GM18519 (cell line): ENCODE data around the gene KLHDC7B.

Experiments
- ATAC-seq: cut with Tn5 transposase; IDR thresholded peaks from one replicate; pipeline ENCODE4 v1.9.1; 2021; ENCODE audit warnings: mild to moderate bottlenecking, moderate library complexity; ENCODE audit not compliant: unreplicated experiment, low FRiP score

Gene KLHDC7B

DNA sequence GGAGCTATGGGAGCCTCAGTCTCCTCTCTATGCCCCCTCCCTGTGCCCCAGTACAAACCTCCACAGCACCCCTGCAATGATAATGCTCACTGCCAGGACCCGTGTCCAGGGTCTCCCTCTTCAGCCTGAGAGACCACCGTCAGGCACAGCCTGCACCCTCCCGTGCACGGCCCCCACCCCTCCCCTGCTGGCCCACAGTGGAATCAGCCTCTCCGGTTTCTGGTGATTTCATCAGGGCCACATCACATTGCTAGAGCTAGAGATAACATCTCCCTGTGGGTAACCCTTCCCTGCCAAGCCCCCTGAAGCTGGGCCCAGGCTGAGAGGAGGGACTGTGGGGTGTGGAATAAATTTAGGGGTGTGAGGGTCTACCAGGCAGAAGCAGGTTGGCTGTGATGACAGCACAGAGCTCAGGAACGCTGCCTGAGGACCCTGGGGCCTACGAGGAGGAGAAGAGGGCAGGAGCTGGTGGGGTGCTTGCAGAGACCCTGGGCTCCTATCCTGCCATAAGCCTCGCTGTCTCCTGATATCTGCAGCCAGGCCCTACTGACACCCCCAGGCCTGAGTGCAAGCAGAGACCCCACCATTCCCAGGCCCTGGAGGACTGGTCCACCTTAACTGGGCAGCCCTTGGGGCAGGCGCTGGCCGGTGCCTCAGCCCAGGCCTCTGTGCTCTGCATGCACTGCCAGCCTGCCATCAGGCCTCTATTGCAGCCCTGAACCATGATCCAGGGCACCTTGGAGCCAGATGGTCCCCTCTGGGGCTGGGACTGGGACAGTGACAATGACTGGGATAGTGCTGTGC, at the start of gene KLHDC7B:
Gene KLHDC7B (plus strand): TSS at position 378 of the 804 bp plus-strand sequence. CDS start 345 bp downstream, at position 723.
- no peak for ATAC-seq

DNA sequence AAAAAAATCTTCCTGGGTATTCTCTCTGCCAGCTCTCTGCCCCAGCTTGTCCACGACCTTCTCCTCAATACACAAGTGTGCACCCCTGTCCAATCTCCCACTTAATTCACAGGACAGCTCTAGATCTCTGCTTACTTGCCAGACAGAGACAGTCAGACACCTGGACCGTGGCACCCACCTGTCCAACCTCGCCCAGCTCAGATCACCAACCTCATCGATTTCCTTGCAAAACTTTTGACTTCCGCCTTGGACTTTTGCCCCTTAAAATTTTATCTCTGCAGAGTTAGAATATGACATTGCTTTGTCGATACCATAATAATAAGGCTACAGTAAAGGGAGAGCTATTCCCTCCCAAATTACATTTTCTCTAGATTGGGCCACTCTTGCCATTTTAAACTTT, 48.6 kb upstream of the KLHDC7B start:
- no peak for ATAC-seq

DNA sequence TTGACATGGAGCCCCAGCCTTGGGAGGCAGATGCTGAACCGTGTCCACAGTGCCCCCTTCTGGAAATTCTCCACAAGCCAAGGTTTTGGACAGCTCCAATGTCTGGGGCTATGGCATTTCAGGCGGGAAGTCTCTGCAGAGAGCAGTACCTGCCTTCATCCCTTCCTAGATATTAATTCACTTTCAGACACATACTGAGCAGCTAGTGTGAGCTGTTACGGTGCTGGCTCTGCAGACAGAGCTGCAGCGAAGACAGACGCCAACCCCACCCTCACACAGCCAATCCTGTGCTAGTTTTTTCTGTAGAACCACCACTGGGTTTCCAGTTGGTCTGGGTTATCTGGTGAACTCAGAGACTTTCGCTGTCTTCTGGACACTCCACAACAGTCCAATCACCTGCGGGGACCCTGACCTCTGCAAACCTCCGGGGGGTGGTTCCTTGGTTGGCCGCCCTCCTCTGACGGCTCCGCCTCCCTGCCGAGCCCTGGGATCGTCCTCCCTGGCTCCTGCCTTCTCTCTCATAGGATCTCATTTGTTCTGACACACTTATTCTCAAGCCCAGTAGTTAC, 47.3 kb upstream of the KLHDC7B start:
- ATAC-seq, result no peak

DNA sequence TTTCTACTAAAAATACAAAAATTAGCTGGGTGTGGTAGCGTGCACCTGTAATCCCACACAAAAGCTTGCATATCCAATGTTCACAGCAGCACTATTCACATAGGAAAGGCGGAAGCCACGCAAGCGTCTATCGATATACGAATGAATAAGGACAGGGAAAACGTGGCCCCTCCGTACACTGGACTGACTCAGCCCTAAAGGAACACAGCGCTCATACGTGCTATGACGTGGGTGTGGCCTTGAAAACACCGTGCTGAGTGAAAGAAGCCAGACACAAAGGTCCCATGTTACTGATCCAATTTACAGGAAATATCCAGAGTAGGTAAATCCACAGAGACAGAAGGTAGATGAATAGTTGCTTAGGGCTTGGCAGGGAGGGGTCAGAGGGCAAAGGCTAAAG, 45.2 kb upstream of the KLHDC7B start:
- no peak for ATAC-seq

DNA sequence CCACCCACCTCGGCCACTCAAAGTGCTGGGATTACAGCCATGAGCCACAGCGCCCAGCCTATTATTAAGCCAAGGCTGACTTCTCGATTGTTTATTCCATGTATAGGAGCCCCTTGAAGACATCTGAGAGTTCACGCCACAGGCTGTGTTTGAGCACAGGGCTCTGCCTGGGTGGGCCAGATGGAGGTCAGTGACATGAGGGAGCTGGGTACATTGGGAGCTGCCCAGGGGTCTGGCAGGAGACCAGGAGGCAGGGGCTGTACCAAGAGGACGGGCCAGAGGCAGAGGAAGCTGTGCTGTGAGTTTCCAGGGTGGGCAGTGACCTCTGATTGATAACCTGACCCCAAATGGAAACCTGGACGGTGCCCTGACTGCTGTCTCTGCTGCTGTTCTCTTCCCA, 43.6 kb upstream of the KLHDC7B start:
- ATAC-seq, result no peak

DNA sequence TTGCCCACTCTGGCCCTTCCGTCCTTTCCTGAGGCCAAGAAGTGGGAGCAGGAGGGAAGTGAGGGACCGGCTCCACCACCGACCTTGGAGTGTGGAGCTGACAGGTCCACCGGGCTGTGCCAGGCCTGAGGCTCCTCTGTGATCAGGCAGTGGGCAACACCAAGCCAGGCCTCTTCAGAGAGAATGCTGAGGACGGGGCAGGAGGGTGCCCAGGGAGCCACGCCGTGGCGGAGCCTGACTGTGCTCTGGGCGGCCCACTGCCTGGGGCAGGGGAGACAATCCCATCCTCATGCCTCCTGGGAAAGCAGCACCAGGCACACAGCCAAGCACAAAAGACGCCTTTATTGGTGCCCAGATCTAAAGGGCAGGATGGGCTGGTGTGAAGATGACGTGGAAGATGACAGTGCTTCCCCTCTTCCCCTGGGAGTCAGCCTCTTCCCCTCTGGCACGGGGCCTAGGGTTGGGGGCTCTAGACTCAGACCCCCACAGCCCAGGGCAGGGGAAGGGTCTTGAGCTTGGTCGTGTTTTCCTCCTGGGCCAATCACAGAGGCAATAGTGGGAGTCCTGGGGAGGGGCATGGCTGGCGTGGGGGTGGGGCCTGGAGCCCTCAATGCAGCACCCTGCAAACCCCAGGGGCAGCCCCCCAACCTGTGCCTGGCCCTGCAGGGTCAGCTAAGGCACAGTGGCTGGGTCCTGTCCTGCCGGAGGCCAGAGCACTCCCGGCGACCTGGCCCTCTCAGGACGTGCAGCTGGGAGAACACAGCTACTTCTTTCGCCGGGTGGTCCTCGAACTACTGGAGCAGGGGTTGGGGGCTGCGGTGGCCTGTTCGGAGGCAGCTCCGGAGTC, 42.8 kb upstream of the KLHDC7B start:
- ATAC-seq, result no peak

DNA sequence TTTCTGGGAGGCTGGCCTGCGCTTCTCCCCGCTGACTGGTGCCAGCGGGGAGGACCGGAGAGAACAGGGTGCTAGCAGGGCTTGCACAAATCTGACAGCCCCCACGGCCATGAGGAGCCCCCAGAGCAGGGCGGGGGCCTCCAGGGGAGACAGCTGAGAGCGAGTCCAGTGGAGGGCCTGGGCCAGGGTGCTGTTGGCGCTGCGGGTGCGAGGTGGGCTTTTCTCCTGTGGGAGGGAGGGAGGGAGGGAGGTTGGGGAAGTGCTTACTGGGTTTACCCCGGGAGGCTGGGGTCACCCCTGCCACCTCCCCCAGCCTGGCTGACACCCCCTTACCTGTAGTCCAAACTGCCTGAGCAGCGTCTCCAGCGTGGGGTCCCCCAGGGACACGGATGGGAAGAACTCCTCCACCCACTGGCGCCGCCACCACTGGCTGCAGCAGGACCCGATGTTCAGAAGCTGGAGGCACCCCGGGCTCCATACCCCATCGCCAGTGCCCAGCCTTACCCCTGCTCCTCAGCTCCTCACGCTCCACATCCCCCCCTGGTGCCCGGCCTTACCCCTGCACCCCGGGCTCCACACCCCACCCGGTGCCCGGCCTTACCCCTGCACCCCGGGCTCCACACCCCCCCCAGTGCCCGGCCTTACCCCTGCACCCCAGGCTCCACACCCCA, 42.1 kb upstream of the KLHDC7B start:
- no peak for ATAC-seq

DNA sequence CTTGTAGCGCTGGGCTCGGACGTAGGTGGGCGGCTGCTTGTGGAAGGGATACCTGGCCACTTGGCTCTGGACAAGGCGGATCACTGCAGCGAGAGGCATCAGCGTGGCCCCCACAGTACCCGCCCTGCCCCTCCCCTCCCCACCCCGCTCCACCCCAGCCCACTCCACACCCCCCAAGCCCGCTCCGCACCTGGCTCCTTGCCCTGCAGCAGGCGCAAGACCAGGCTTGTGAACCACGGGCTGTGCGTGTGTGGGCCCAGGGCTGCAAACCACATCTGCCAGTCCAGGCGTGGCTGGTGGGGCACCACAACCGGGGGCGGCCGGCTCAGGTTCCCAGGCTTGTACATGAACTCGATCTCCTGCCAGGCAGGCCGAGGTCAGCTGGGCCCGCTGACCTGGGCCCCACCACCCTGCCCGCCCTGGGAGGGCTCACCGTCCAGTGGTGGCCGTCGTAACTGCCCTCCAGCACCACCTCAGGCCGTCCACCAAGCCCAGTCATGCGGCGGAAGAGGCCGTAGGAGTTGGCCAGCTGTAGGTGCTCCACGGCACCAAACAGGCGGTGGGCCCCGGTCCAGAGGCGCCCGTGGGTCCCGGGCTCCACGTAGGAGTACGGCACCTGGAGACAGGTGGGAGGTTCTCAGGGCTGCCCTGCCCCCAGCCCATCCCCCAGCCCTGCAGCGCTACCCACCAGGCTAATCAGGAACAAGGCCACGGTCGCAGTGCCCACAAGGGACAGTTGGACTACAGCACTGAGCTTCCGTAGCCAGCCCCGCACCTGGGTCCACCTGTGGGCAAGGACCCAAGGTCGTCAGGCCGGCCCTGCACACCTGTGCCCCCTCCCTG, 41.1 kb upstream of the KLHDC7B start:
- no peak for ATAC-seq

DNA sequence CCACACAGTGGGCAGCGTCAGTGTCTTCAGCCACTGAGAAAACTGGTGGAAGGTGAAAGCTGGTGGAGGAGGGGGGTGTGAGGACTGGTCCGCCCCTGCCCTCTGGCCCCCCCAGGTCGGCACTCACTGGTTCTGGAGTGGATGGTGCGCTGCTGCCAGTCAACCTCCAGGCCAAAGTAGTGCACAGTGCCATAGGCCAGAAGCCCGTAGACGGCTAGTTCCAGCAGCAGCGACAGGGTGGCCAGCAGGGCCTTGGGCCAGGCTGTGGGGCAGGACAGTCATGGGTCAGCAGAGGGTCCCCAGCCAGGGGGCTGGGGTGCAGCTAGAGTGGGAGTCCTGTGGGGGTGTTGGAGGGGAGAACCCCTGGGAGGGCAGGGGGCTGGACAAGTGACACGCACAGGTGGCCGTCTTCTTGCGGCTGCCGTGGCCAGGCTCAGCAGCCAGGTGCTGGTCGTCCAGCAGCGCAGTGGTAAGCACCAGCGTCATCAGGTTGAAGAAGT, 40.4 kb upstream of the KLHDC7B start:
- no peak for ATAC-seq

DNA sequence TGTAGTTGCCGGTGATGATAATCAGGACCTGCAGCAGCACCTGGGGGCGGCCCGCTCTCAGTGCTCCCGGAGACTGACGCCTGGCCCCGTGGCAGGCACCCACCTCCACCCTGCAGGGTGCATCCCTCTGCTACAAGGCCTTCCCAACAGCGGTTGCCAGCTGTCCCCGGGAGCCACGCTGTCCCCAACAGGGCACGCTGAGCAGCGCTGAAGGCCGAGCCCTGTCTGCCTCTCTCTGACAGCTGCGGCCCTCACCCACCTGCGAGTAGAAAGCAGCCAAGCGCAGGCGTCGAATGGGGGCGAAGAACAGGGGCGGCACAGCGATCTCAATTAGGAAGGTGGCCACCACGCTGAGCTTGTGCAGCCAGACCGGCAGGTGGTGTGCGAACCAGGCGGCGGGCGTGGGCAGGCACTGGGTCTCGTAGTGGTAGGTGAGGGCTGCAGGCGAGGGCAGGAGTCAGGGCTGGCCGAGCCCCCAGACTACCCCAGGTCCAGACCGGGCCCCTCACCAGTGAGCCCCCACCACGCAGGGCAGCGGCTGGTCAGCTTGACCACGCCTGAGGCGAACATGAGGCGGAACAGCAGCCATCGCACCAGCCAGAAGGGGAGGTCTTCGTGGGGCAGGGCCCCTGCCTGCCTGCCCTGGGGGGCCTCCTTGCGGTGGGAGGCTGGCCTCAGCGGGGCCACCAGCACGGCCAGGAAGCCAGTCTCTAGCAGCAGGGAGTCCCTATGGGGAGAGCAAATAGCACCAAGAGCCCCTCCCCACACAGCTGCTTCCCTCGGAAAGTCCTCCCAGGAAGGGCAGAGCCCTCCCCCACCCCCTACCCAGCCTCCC, 39.7 kb upstream of the KLHDC7B start:
- no peak for ATAC-seq

DNA sequence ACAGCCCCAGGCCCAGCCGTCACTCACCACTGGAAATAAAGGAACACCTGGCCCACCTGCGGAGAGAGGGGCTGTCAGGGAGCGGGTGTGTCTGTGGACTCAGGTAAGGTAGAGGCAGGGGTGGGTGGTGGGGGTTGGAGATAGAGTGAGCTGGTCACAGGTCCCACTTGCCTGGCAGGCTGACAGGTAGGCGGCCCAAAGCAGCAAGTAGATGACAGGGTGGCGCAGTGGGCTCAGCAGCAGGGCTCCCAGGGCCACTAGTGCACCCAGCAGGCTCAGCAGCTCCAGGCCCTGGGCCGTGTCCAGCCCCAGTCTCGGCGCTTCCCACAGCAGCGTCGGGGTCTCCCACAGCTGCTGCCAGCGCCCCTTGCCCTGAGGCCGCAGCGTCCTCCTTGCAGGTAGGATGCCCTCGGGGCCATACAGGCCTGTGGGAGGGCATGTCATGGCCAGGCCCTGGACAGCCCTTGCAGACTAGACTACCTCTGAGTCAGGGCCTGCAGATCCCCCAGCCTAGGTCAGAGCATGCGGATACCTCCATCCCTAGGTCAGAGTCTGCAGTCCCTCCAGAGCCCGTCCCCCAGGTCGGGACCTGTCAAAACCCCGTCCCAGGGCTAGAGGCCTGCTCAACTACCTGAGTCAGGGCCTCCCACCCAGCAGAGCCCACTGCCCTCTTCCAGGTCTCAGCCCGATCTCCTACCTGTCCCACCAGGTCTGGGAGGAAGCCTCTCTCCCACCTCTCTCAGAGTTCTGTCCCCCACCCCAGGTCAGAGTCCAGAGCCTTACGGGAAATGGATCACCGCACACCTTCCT, 38.9 kb upstream of the KLHDC7B start:
- ATAC-seq, result no peak

DNA sequence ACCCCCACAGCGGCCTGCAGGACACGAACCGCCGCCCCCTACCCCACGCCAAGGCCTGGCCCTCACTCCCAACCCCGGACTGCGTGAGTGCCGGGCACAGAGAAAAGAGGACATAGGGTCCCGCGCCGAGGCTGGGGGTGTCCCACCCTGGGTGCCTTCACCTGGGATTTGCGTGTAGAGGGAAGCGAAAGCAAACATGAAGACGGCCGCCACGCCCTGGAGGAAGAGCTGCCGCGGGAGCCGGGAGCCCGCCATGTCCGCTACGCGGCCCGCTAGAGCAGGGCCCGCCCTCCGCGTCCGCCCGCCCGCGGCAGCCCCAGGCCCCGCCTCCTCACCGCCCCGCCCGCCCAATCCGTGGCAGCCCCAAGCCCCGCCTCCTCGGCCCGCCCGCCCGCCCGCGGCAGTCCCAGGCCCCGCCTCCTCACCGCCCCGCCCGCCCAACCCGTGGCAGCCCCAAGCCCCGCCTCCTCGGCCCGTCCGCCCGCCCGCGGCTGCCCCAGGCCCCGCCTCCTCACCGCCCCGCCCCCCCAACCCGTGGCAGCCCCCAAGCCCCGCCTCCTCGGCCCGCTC, 38.2 kb upstream of the KLHDC7B start, which contains the start of gene LMF2:
Gene LMF2 (minus strand): TSS at position 282 of the 570 bp plus-strand sequence. CDS start 27 bp downstream, at position 255.
- ATAC-seq, result no peak

DNA sequence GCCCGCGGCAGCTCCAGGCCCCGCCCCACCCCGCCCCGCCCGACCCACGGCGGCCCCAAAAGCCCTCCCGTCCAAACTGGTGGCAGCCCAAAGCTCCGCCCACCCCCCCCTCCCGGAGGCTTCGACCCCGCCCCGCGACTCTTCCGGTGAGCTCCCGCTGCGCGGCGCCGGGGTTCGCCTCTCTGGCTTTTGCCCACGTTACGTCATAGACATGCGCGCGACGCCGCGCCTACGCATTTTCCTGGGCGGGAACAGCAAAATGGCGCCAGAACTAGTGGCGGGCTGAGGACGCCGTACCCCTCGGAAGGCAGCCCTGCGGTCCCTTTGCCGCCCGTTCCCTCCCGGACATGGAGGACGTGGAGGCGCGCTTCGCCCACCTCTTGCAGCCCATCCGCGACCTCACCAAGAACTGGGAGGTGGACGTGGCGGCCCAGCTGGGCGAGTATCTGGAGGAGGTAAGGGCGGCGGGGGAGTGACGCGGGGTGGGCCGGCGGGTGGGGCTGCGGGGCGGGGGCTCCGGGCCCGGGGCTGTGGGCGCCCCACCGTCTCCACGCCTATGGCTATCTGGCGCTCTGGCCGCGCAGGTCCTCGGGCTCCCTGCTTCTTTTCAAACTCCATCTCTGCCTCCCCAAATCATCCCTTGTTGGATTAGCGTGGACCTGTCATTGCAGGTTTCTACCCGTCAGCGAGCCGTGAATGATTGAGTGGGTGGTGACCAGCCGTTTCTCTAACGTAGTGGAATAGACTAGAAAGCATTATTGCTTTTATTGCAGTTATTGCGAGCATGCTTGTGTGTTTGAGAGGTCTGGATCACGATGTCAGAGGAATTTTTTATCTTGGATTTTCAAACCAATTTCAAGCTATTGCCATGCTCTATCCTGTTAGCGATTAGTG, 37.5 kb upstream of the KLHDC7B start, which contains the start of gene NCAPH2:
Gene NCAPH2 (plus strand): TSS at position 234 of the 894 bp plus-strand sequence. CDS start 114 bp downstream, at position 348.
- ATAC-seq, result peak; percentile 46

DNA sequence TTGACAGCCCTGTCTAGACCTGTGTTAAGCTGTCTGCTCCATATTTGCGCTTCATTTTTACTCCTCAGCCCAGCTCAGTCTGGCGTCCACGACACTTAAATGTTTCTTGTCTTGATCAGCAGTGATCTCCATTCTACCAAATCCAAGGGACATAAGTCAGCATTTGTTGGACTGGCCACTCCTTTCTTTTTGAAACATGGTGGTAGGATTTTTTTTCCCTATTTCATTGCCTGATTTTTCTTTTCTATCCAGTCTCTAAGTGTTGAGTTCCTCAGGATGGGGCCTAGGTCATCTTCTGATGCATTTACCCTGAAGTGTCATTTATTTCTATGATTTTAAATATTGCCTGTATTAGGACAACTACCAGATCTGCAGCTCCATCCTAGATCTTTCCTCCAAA, 36.8 kb upstream of the KLHDC7B start:
- no peak for ATAC-seq

DNA sequence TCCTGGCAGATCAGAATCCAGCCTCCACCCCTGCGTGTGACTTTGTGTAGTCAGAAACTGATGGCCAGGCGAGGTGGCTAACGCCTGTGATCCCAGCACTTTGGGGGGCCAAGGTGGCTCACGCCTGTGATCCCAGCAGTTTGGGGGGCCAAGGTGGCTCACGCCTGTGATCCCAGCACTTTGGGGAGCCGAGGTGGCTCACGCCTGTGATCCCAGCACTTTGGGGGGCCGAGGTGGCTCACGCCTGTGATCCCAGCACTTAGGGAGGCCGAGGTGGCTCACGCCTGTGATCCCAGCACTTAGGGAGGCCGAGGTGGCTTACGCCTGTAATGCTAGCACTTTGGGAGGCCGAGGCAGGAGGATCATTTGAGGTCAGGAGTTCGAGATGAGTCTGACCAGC, 32.5 kb upstream of the KLHDC7B start:
- ATAC-seq, result no peak

DNA sequence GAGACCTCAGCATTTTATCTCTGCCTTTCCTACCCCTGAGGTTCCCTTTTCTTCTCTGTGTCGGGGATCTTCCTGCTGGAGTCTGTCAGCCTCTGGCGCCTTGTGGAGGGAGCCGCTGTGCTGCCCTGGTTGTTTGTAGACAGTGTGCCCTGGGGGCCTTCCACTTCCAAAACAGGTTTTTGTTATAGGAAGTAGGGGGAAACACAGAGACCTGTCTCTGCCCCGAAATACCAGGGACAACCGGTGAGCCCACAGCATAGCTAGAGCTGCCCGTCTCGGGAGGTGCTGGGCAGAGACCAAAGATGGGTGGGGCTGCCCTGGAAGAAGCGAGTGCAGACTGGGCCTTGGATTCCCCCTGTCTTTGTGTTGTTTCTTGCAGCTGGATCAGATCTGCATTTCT, 29.6 kb upstream of the KLHDC7B start:
- no peak for ATAC-seq
